A673 (cell line): ENCODE results near the gene LAMB3.
"Not testable (repeated sequence)": the region's sequence is repeated elsewhere in the genome, so short reads cannot be mapped to it uniquely, and the experiment has no call there.

ENCODE experiments used
- EZH2 ChIP-seq: fragments of 200-600 bp; sonication (generic); IDR thresholded peaks from 2 replicates; pipeline ENCODE4 v1.6.1; 2017; ENCODE audit warnings: borderline replicate concordance, low read depth, mild to moderate bottlenecking, mixed read lengths, antibody characterized with exemption, low read length; ENCODE audit not compliant: poor library complexity, severe bottlenecking
- TF ChIP-seq, protein P1 (sequence below): fragments of 300-800, 200-600 bp; sonication (generic); conservative IDR thresholded peaks from 2 replicates; pipeline ENCODE4 v1.5.1; 2017; ENCODE audit warnings: low read depth, mild to moderate bottlenecking, antibody characterized with exemption, low read length, moderate library complexity, mixed read lengths

- TF ChIP-seq, protein P1, sequence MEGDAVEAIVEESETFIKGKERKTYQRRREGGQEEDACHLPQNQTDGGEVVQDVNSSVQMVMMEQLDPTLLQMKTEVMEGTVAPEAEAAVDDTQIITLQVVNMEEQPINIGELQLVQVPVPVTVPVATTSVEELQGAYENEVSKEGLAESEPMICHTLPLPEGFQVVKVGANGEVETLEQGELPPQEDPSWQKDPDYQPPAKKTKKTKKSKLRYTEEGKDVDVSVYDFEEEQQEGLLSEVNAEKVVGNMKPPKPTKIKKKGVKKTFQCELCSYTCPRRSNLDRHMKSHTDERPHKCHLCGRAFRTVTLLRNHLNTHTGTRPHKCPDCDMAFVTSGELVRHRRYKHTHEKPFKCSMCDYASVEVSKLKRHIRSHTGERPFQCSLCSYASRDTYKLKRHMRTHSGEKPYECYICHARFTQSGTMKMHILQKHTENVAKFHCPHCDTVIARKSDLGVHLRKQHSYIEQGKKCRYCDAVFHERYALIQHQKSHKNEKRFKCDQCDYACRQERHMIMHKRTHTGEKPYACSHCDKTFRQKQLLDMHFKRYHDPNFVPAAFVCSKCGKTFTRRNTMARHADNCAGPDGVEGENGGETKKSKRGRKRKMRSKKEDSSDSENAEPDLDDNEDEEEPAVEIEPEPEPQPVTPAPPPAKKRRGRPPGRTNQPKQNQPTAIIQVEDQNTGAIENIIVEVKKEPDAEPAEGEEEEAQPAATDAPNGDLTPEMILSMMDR = not testable (repeated sequence)
- not testable (repeated sequence) for TF ChIP-seq EZH2
Measured at GRCh38 chr1:209700686-209701085, 48.5 kb upstream of the LAMB3 start.
